Peyer's patch (tissue), 4 donors: ENCODE data around the gene STAP1.

ENCODE experiments used
- CTCF ChIP-seq, 6 experiments: fragments of 450-650 bp in 4 of 6; fragments of 200-600 bp in 2 of 6; sonication (generic) in 1 of 6; IDR thresholded peaks; one replicate each; pipeline ENCODE4 v1.5.1; 2017 to 2019; ENCODE audit warnings: antibody characterized with exemption in 6 of 6, mild to moderate bottlenecking in 3 of 6, moderate library complexity in 1 of 6
- POLR2A ChIP-seq, 2 donors: fragments of 450-650 bp; IDR thresholded peaks; one replicate each; pipeline ENCODE4 v1.5.1; 2017; ENCODE audit warnings: antibody characterized with exemption in 2 of 2, mild to moderate bottlenecking in 2 of 2, moderate library complexity in 2 of 2

GRCh38 chr4:67554096-67554495, 4.4 kb upstream of the STAP1 start:
- TF ChIP-seq CTCF (IDR thresholded peaks at IDR 0.05): no peak
- no peak for TF ChIP-seq POLR2A (IDR thresholded peaks at IDR 0.05)
